ENCODE results near the gene IMMP2L. TPM values are rescaled to one million over a fixed set of nuclear protein-coding genes. Genes with fewer than 3 reads are reported as not detected.

The IMMP2L gene
- total RNA-seq, 1 donor from 2014 or later, result 11.2 TPM

GRCh38 chr7:110790992-110791391 is 771.3 kb downstream of the IMMP2L start:
- no peak for DNase-seq (ENCODE audit: low spot score)
- TF ChIP-seq CTCF (IDR thresholded peaks at IDR 0.05; ENCODE audit: unreplicated experiment), result no peak
- Mint-ChIP-seq H3K9me3 (ENCODE audit: unreplicated experiment) (no peaks in the 10 kb centered on the region), H3K36me3 (ENCODE audit: low read depth, unreplicated experiment) (no peaks in the 10 kb centered on the region), H3K27ac (ENCODE audit: unreplicated experiment) (no peak overlapping the region), H3K4me3 (ENCODE audit: unreplicated experiment) (no peak overlapping the region), H3K4me1 (ENCODE audit: unreplicated experiment) (no peaks in the 10 kb centered on the region), H3K27me3 (ENCODE audit: unreplicated experiment) (no peaks in the 10 kb centered on the region)

GRCh38 chr7:110786328-110786965 is 775.8 kb downstream of the IMMP2L start:
- no peaks in the 10 kb centered on the region for H3K36me3 Mint-ChIP-seq (ENCODE audit: low read depth, unreplicated experiment)
- H3K4me1 Mint-ChIP-seq (ENCODE audit: unreplicated experiment), result no peaks in the 10 kb centered on the region
- TF ChIP-seq CTCF (IDR thresholded peaks at IDR 0.05; ENCODE audit: unreplicated experiment), result no peak
- DNase-seq (ENCODE audit: low spot score), result no peak
- H3K9me3 Mint-ChIP-seq (ENCODE audit: unreplicated experiment), result no peaks in the 10 kb centered on the region
- no peak overlapping the region for H3K4me3 Mint-ChIP-seq (ENCODE audit: unreplicated experiment)
- no peak overlapping the region for H3K27ac Mint-ChIP-seq (ENCODE audit: unreplicated experiment)
- no peaks in the 10 kb centered on the region for H3K27me3 Mint-ChIP-seq (ENCODE audit: unreplicated experiment)

- no peak for DNase-seq (ENCODE audit: low spot score)
- Mint-ChIP-seq H3K27me3 (ENCODE audit: unreplicated experiment) (no peaks in the 10 kb centered on the region), H3K9me3 (ENCODE audit: unreplicated experiment) (no peaks in the 10 kb centered on the region), H3K4me1 (ENCODE audit: unreplicated experiment) (peaks cover 8% of the 10 kb centered on the region), H3K36me3 (ENCODE audit: low read depth, unreplicated experiment) (no peaks in the 10 kb centered on the region), H3K27ac (ENCODE audit: unreplicated experiment) (no peak overlapping the region), H3K4me3 (ENCODE audit: unreplicated experiment) (no peak overlapping the region)
- no peak for TF ChIP-seq CTCF (IDR thresholded peaks at IDR 0.05; ENCODE audit: unreplicated experiment)
These were observed 777.5 kb downstream of the IMMP2L start for GRCh38 chr7:110784749-110785148.

- no peak for TF ChIP-seq CTCF (IDR thresholded peaks at IDR 0.05; ENCODE audit: unreplicated experiment)
- no peak overlapping the region for H3K27ac Mint-ChIP-seq (ENCODE audit: unreplicated experiment)
- H3K9me3 Mint-ChIP-seq (ENCODE audit: unreplicated experiment), result no peaks in the 10 kb centered on the region
- no peak overlapping the region for H3K4me3 Mint-ChIP-seq (ENCODE audit: unreplicated experiment)
- DNase-seq (ENCODE audit: low spot score), result no peak
- H3K36me3 Mint-ChIP-seq (ENCODE audit: low read depth, unreplicated experiment), result no peaks in the 10 kb centered on the region
- H3K27me3 Mint-ChIP-seq (ENCODE audit: unreplicated experiment), result no peaks in the 10 kb centered on the region
- peaks cover 14% of the 10 kb centered on the region for H3K4me1 Mint-ChIP-seq (ENCODE audit: unreplicated experiment)
These were observed 781.6 kb downstream of the IMMP2L start for GRCh38 chr7:110780712-110781111.

GRCh38 chr7:110779339-110779738 is 783.0 kb downstream of the IMMP2L start:
- Mint-ChIP-seq H3K9me3 (ENCODE audit: unreplicated experiment) (no peaks in the 10 kb centered on the region), H3K4me1 (ENCODE audit: unreplicated experiment) (peaks cover 15% of the 10 kb centered on the region), H3K36me3 (ENCODE audit: low read depth, unreplicated experiment) (no peaks in the 10 kb centered on the region), H3K27me3 (ENCODE audit: unreplicated experiment) (no peaks in the 10 kb centered on the region), H3K4me3 (ENCODE audit: unreplicated experiment) (no peak overlapping the region), H3K27ac (ENCODE audit: unreplicated experiment) (peak overlapping the region; percentile 64)
- DNase-seq (ENCODE audit: low spot score), result no peak
- no peak for TF ChIP-seq CTCF (IDR thresholded peaks at IDR 0.05; ENCODE audit: unreplicated experiment)
